Right kidney (tissue), 1 donor: ENCODE data around the gene DNAJB12.
"Not testable (repeated sequence)": the region's sequence is repeated elsewhere in the genome, so short reads cannot be mapped to it uniquely, and the experiment has no call there.

Experiments used
- DNase-seq: peaks from one replicate; pipeline ENCODE4 v3.0.0-alpha.2; 2016

Gene DNAJB12

GRCh38 chr10:72331575-72332422, 22.9 kb downstream of the DNAJB12 start:
- peak; percentile 79 for DNase-seq

- DNase-seq: no peak
Observed at GRCh38 chr10:72330069-72330426, 24.7 kb downstream of the DNAJB12 start.

- no peak for DNase-seq
Observed at GRCh38 chr10:72329290-72330068, 25.2 kb downstream of the DNAJB12 start.

GRCh38 chr10:72328829-72329204, 25.9 kb downstream of the DNAJB12 start:
- DNase-seq: no peak

GRCh38 chr10:72328045-72328828, 26.5 kb downstream of the DNAJB12 start:
- DNase-seq: peak; percentile 76

GRCh38 chr10:72326665-72327603, 27.8 kb downstream of the DNAJB12 start:
- not testable (repeated sequence) for DNase-seq

- DNase-seq: peak; percentile 83
Observed at GRCh38 chr10:72325243-72326175, 29.2 kb downstream of the DNAJB12 start.

GRCh38 chr10:72323771-72324191, 30.9 kb downstream of the DNAJB12 start:
- no peak for DNase-seq

GRCh38 chr10:72323108-72323749, 31.5 kb downstream of the DNAJB12 start:
- no peak for DNase-seq

GRCh38 chr10:72322280-72323058, 32.2 kb downstream of the DNAJB12 start:
- no peak for DNase-seq

GRCh38 chr10:72322030-72322279, 32.8 kb downstream of the DNAJB12 start:
- no peak for DNase-seq

GRCh38 chr10:72321248-72322029, 33.3 kb downstream of the DNAJB12 start:
- no peak for DNase-seq

- DNase-seq: no peak
Observed at GRCh38 chr10:72320676-72321247, 34.0 kb downstream of the DNAJB12 start.

GRCh38 chr10:72319416-72320254, 35.1 kb downstream of the DNAJB12 start:
- DNase-seq: peak; percentile 81

GRCh38 chr10:72318418-72319262, 36.1 kb downstream of the DNAJB12 start:
- DNase-seq: no peak

GRCh38 chr10:72316748-72317435, 37.8 kb downstream of the DNAJB12 start:
- no peak for DNase-seq
